ENCODE results near the gene CEP192.

CEP192 gene

GRCh38 chr18:12946549-12947284, 44.4 kb upstream of the CEP192 start:
- TF ChIP-seq CTCF (IDR thresholded peaks at IDR 0.05; ENCODE audit: insufficient read depth, low read length) (no peak), POLR2AphosphoS5 (IDR thresholded peaks at IDR 0.05; ENCODE audit: low read depth) (no peak), SPI1 (IDR thresholded peaks at IDR 0.05; ENCODE audit: borderline replicate concordance, low read depth) (peak; percentile 57), GABPA (IDR thresholded peaks at IDR 0.05; ENCODE audit: low read depth) (no peak; the same call in 1 of the 2 replicates)
- Histone ChIP-seq H3K4me3 (replicated peaks; ENCODE audit: insufficient read depth, low read length) (peak overlapping the region; percentile 92), H3K27me3 (ENCODE audit: insufficient read depth, poor library complexity, severe bottlenecking) (no peaks in the 10 kb centered on the region), H3K27ac (replicated peaks) (peak overlapping the region; percentile 80)
- DNase-seq (ENCODE audit: low read depth in 1 of 2, low spot score in 1 of 2), result peak; percentile 58 to 71

GRCh38 chr18:12947285-12948049, 43.7 kb upstream of the CEP192 start, which contains the start of gene SEH1L:
TSS of gene SEH1L (plus strand) at chr18:12948011. CDS start at chr18:12948122, 111 bp downstream.
- Histone ChIP-seq H3K4me3 (replicated peaks; ENCODE audit: insufficient read depth, low read length) (peak within 1 kb of the TSS; percentile 92), H3K27me3 (ENCODE audit: insufficient read depth, poor library complexity, severe bottlenecking) (no peaks in the 10 kb centered on the region), H3K27ac (replicated peaks) (peak within 1 kb of the TSS; percentile 92)
- TF ChIP-seq POLR2AphosphoS5 (IDR thresholded peaks at IDR 0.05; ENCODE audit: low read depth), result peak; percentile 81
- no peak for TF ChIP-seq GABPA (IDR thresholded peaks at IDR 0.05; ENCODE audit: low read depth)
- no peak for TF ChIP-seq CTCF (IDR thresholded peaks at IDR 0.05; ENCODE audit: insufficient read depth, low read length)
- TF ChIP-seq REST (IDR thresholded peaks at IDR 0.05; ENCODE audit: insufficient replicate concordance, low read depth), result peak; percentile 23
- TF ChIP-seq SPI1 (IDR thresholded peaks at IDR 0.05; ENCODE audit: borderline replicate concordance, low read depth), result no peak
- peak; percentile 98 to 99 for DNase-seq (ENCODE audit: low read depth in 1 of 2, low spot score in 1 of 2)

- peak overlapping the region; percentile 65 for H3K4me3 ChIP-seq (replicated peaks; ENCODE audit: insufficient read depth, low read length)
- H3K27me3 ChIP-seq (ENCODE audit: insufficient read depth, poor library complexity, severe bottlenecking), result no peaks in the 10 kb centered on the region
- TF ChIP-seq POLR2AphosphoS5 (IDR thresholded peaks at IDR 0.05; ENCODE audit: low read depth) (peak; percentile 90), SPI1 (IDR thresholded peaks at IDR 0.05; ENCODE audit: borderline replicate concordance, low read depth) (peak; percentile 30; the same call in 1 of the 2 replicates), REST (IDR thresholded peaks at IDR 0.05; ENCODE audit: insufficient replicate concordance, low read depth) (peak; percentile 67), GABPA (IDR thresholded peaks at IDR 0.05; ENCODE audit: low read depth) (0 out of 2 replicates have a peak, but pooled peaks have one; percentile 19), CTCF (IDR thresholded peaks at IDR 0.05; ENCODE audit: insufficient read depth, low read length) (no peak)
- DNase-seq (ENCODE audit: low read depth in 1 of 2, low spot score in 1 of 2), result peak; percentile 95 to 98
- peak overlapping the region; percentile 92 for H3K27ac ChIP-seq (replicated peaks)
These were observed 42.9 kb upstream of the CEP192 start for GRCh38 chr18:12948050-12948804.

Measured in HL-60 (cell line).